HEK293 (cell line): ENCODE data around the gene THEM5.
A peak's percentile ranks its signal among the peaks of the same experiment; 100 is the strongest.

Source experiments
- BCL11B ChIP-seq: fragments of 450-650 bp; formaldehyde crosslinking; IDR thresholded peaks from 2 replicates; pipeline ENCODE4 v1.5.1; 2016; ENCODE audit warnings: low read depth, missing biosample characterization, missing genetic modification characterization
- KLF16 ChIP-seq: fragments of 450-650 bp; formaldehyde crosslinking; IDR thresholded peaks from 2 replicates; pipeline ENCODE4 v1.5.1; 2017; ENCODE audit warnings: missing biosample characterization, missing genetic modification characterization
- KLF8 ChIP-seq: fragments of 450-650 bp; formaldehyde crosslinking; IDR thresholded peaks from 2 replicates; pipeline ENCODE4 v1.5.1; 2016; ENCODE audit warnings: missing biosample characterization, missing genetic modification characterization
- MEIS1 ChIP-seq: sonication (generic); formaldehyde crosslinking; IDR thresholded peaks from 2 replicates; pipeline ENCODE4 v1.8.1; 2022; ENCODE audit warnings: missing genetic modification reagents, mild to moderate bottlenecking, borderline replicate concordance
- OVOL3 ChIP-seq: fragments of 450-650 bp; formaldehyde crosslinking; IDR thresholded peaks from 2 replicates; pipeline ENCODE4 v1.5.1; 2016; ENCODE audit warnings: missing biosample characterization, missing genetic modification characterization
- PRDM10 ChIP-seq: fragments of 450-650 bp; formaldehyde crosslinking; IDR thresholded peaks from 2 replicates; pipeline ENCODE4 v1.5.1; 2016; ENCODE audit warnings: missing biosample characterization, missing genetic modification characterization
- SALL2 ChIP-seq: fragments of 450-650 bp; formaldehyde crosslinking; IDR thresholded peaks from 2 replicates; pipeline ENCODE4 v1.5.0; 2017; ENCODE audit warnings: missing biosample characterization, mild to moderate bottlenecking, missing genetic modification characterization, borderline replicate concordance
- SP2 ChIP-seq: fragments of 450-650 bp; formaldehyde crosslinking; IDR thresholded peaks from 2 replicates; pipeline ENCODE4 v1.5.1; 2016; ENCODE audit warnings: missing biosample characterization, missing genetic modification characterization
- SP7 ChIP-seq: fragments of 450-650 bp; formaldehyde crosslinking; IDR thresholded peaks from 2 replicates; pipeline ENCODE4 v1.5.1; 2016; ENCODE audit warnings: missing biosample characterization, missing genetic modification characterization
- ZBTB17 ChIP-seq: fragments of 450-650 bp; formaldehyde crosslinking; IDR thresholded peaks from 2 replicates; pipeline ENCODE4 v1.5.1; 2016; ENCODE audit warnings: missing biosample characterization, missing genetic modification characterization
- ZBTB6 ChIP-seq: fragments of 450-650 bp; formaldehyde crosslinking; IDR thresholded peaks from 2 replicates; pipeline ENCODE4 v1.5.1; 2017; ENCODE audit warnings: missing biosample characterization, missing genetic modification characterization
- ZBTB8A ChIP-seq: fragments of 450-650 bp; formaldehyde crosslinking; IDR thresholded peaks from 2 replicates; pipeline ENCODE4 v1.5.1; 2016; ENCODE audit warnings: missing biosample characterization, missing genetic modification characterization
- ZEB2 ChIP-seq: fragments of 450-650 bp; formaldehyde crosslinking; IDR thresholded peaks from 2 replicates; pipeline ENCODE4 v1.5.1; 2016; ENCODE audit warnings: missing biosample characterization, missing genetic modification characterization
- ZNF140 ChIP-seq: fragments of 450-650 bp; formaldehyde crosslinking; IDR thresholded peaks from 2 replicates; pipeline ENCODE4 v1.5.1; 2016; ENCODE audit warnings: missing biosample characterization, missing genetic modification characterization
- ZNF211 ChIP-seq: fragments of 450-650 bp; formaldehyde crosslinking; IDR thresholded peaks from 2 replicates; pipeline ENCODE4 v1.5.1; 2016; ENCODE audit warnings: low read depth, missing biosample characterization, missing genetic modification characterization
- ZNF23 ChIP-seq: fragments of 450-650 bp; formaldehyde crosslinking; IDR thresholded peaks from 2 replicates; pipeline ENCODE4 v1.5.1; 2016; ENCODE audit warnings: missing biosample characterization, missing genetic modification characterization, borderline replicate concordance
- ZNF335 ChIP-seq: fragments of 450-650 bp; formaldehyde crosslinking; conservative IDR thresholded peaks from 2 replicates; pipeline ENCODE4 v1.5.1; 2016; ENCODE audit warnings: missing biosample characterization, missing genetic modification characterization
- ZNF350 ChIP-seq: fragments of 450-650 bp; formaldehyde crosslinking; IDR thresholded peaks from 2 replicates; pipeline ENCODE4 v1.5.0; 2017; ENCODE audit warnings: missing biosample characterization, mild to moderate bottlenecking, missing genetic modification characterization
- ZNF366 ChIP-seq: fragments of 450-650 bp; formaldehyde crosslinking; conservative IDR thresholded peaks from 2 replicates; pipeline ENCODE4 v1.5.1; 2016; ENCODE audit warnings: missing biosample characterization, missing genetic modification characterization
- ZNF391 ChIP-seq: fragments of 450-650 bp; formaldehyde crosslinking; IDR thresholded peaks from 2 replicates; pipeline ENCODE4 v1.5.1; 2016; ENCODE audit warnings: low read depth, missing biosample characterization, missing genetic modification characterization, borderline replicate concordance
- ZNF610 ChIP-seq: fragments of 450-650 bp; formaldehyde crosslinking; IDR thresholded peaks from 2 replicates; pipeline ENCODE4 v1.5.1; 2016; ENCODE audit warnings: missing biosample characterization, missing genetic modification characterization, borderline replicate concordance
- ZNF626 ChIP-seq: fragments of 450-650 bp; sonication (Bioruptor Pico); formaldehyde crosslinking; IDR thresholded peaks from 2 replicates; pipeline ENCODE4 v1.5.1; 2018; ENCODE audit warnings: missing biosample characterization, missing genetic modification characterization, inconsistent platforms
- ZNF664 ChIP-seq: fragments of 450-650 bp; formaldehyde crosslinking; IDR thresholded peaks from 2 replicates; pipeline ENCODE4 v1.5.1; 2016; ENCODE audit warnings: missing biosample characterization, missing genetic modification characterization
- ZNF76 ChIP-seq: fragments of 450-650 bp; formaldehyde crosslinking; IDR thresholded peaks from 2 replicates; pipeline ENCODE4; 2016; ENCODE audit warnings: low read depth, missing biosample characterization, missing genetic modification characterization, borderline replicate concordance
- ZNF777 ChIP-seq: fragments of 450-650 bp; formaldehyde crosslinking; IDR thresholded peaks from 2 replicates; pipeline ENCODE4 v1.5.1; 2017; ENCODE audit warnings: missing biosample characterization, missing genetic modification characterization, borderline replicate concordance
- TF ChIP-seq, protein P1 (sequence below): fragments of 450-650 bp; formaldehyde crosslinking; IDR thresholded peaks from 2 replicates; pipeline ENCODE4 v1.5.1; 2016; ENCODE audit warnings: missing biosample characterization, missing genetic modification characterization
- TF ChIP-seq, protein P2 (sequence below): fragments of 450-650 bp; formaldehyde crosslinking; IDR thresholded peaks from 2 replicates; pipeline ENCODE4 v1.5.1; 2016; ENCODE audit warnings: missing biosample characterization, missing genetic modification characterization, borderline replicate concordance
- TF ChIP-seq, protein P3 (sequence below): fragments of 450-650 bp; formaldehyde crosslinking; IDR thresholded peaks from 2 replicates; pipeline ENCODE4 v1.5.1; 2016; ENCODE audit warnings: missing biosample characterization, missing genetic modification characterization
- TF ChIP-seq, protein P4 (sequence below): IDR thresholded peaks from 2 replicates; pipeline ENCODE4 v1.6.1; 2011; ENCODE audit warnings: mild to moderate bottlenecking, low read depth, low read length, borderline replicate concordance

THEM5 gene

GRCh38 chr1:151809985-151810556 is 43.4 kb downstream of the THEM5 start (continued):
- peak; percentile 97 for TF ChIP-seq PRDM10 (tag by site-specific recombination)
- no peak for TF ChIP-seq ZNF23 (tag by site-specific recombination)
- TF ChIP-seq SP2: no peak
- TF ChIP-seq ZEB2 (tag by site-specific recombination): peak; percentile 68; the same call in 1 of the 2 replicates
- TF ChIP-seq ZNF140 (tag by site-specific recombination): no peak
- TF ChIP-seq ZNF211 (tag by site-specific recombination): no peak
- TF ChIP-seq ZNF626 (tag by site-specific recombination): no peak
- peak; percentile 94 for TF ChIP-seq SP7
- TF ChIP-seq MEIS1: no peak
- TF ChIP-seq, protein P1, sequence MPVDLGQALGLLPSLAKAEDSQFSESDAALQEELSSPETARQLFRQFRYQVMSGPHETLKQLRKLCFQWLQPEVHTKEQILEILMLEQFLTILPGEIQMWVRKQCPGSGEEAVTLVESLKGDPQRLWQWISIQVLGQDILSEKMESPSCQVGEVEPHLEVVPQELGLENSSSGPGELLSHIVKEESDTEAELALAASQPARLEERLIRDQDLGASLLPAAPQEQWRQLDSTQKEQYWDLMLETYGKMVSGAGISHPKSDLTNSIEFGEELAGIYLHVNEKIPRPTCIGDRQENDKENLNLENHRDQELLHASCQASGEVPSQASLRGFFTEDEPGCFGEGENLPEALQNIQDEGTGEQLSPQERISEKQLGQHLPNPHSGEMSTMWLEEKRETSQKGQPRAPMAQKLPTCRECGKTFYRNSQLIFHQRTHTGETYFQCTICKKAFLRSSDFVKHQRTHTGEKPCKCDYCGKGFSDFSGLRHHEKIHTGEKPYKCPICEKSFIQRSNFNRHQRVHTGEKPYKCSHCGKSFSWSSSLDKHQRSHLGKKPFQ (tag by site-specific recombination): no peak
- TF ChIP-seq SALL2: no peak
- TF ChIP-seq ZNF391: 0 out of 2 replicates have a peak, but pooled peaks have one; percentile 48
- no peak for TF ChIP-seq ZNF664 (tag by site-specific recombination)
- TF ChIP-seq ZNF777 (tag by site-specific recombination): no peak
- peak; percentile 77 for TF ChIP-seq BCL11B
- TF ChIP-seq ZBTB6 (tag by site-specific recombination): no peak
- no peak for TF ChIP-seq KLF8 (tag by site-specific recombination)
- TF ChIP-seq, protein P2, sequence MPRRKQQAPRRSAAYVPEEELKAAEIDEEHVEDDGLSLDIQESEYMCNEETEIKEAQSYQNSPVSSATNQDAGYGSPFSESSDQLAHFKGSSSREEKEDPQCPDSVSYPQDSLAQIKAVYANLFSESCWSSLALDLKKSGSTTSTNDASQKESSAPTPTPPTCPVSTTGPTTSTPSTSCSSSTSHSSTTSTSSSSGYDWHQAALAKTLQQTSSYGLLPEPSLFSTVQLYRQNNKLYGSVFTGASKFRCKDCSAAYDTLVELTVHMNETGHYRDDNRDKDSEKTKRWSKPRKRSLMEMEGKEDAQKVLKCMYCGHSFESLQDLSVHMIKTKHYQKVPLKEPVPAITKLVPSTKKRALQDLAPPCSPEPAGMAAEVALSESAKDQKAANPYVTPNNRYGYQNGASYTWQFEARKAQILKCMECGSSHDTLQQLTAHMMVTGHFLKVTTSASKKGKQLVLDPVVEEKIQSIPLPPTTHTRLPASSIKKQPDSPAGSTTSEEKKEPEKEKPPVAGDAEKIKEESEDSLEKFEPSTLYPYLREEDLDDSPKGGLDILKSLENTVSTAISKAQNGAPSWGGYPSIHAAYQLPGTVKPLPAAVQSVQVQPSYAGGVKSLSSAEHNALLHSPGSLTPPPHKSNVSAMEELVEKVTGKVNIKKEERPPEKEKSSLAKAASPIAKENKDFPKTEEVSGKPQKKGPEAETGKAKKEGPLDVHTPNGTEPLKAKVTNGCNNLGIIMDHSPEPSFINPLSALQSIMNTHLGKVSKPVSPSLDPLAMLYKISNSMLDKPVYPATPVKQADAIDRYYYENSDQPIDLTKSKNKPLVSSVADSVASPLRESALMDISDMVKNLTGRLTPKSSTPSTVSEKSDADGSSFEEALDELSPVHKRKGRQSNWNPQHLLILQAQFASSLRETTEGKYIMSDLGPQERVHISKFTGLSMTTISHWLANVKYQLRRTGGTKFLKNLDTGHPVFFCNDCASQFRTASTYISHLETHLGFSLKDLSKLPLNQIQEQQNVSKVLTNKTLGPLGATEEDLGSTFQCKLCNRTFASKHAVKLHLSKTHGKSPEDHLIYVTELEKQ (tag by site-specific recombination): no peak
- TF ChIP-seq, protein P3, sequence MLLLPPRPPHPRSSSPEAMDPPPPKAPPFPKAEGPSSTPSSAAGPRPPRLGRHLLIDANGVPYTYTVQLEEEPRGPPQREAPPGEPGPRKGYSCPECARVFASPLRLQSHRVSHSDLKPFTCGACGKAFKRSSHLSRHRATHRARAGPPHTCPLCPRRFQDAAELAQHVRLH (tag by site-specific recombination): no peak
- peak; percentile 47; the same call in 1 of the 2 replicates for TF ChIP-seq ZNF335 (tag by site-specific recombination)
- no peak for TF ChIP-seq ZNF76 (tag by site-specific recombination)
- TF ChIP-seq ZBTB17: peak; percentile 52; the same call in 1 of the 2 replicates
- no peak for TF ChIP-seq ZNF366 (tag by site-specific recombination)
- TF ChIP-seq ZBTB8A (tag by site-specific recombination): no peak
- TF ChIP-seq OVOL3 (tag by site-specific recombination): 0 out of 2 replicates have a peak, but pooled peaks have one; percentile 36
- 0 out of 2 replicates have a peak, but pooled peaks have one; percentile 38 for TF ChIP-seq ZNF610
- no peak for TF ChIP-seq ZNF350 (tag by site-specific recombination)
- TF ChIP-seq, protein P4, sequence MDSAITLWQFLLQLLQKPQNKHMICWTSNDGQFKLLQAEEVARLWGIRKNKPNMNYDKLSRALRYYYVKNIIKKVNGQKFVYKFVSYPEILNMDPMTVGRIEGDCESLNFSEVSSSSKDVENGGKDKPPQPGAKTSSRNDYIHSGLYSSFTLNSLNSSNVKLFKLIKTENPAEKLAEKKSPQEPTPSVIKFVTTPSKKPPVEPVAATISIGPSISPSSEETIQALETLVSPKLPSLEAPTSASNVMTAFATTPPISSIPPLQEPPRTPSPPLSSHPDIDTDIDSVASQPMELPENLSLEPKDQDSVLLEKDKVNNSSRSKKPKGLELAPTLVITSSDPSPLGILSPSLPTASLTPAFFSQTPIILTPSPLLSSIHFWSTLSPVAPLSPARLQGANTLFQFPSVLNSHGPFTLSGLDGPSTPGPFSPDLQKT: no peak
- peak; percentile 60 for TF ChIP-seq KLF16
